Measurements from ENCODE around the gene C7orf57. TPM values are rescaled to one million over a fixed set of nuclear protein-coding genes. Genes with fewer than 3 reads are reported as not detected.

C7orf57 gene
- total RNA-seq, 1 experiment from 2014 or later: 0.90 TPM

GRCh38 chr7:48009257-48009656 lies 26.1 kb upstream of the C7orf57 start (continued):
- no peak for TF ChIP-seq ZMAT4 (CRISPR knock-in tag; IDR thresholded peaks at IDR 0.05)

GRCh38 chr7:48009954-48010353 lies 25.4 kb upstream of the C7orf57 start:
- TF ChIP-seq NFATC4 (CRISPR knock-in tag; IDR thresholded peaks at IDR 0.05): no peak
- TF ChIP-seq ETV6 (CRISPR knock-in tag; IDR thresholded peaks at IDR 0.05): no peak
- no peak for TF ChIP-seq E2F4 (CRISPR knock-in tag; IDR thresholded peaks at IDR 0.05; ENCODE audit: borderline replicate concordance, low read depth)
- no peak for TF ChIP-seq MAX (CRISPR knock-in tag; IDR thresholded peaks at IDR 0.05)
- TF ChIP-seq E2F5 (CRISPR knock-in tag; IDR thresholded peaks at IDR 0.05): no peak
- TF ChIP-seq NR3C1 (CRISPR knock-in tag; conservative IDR thresholded peaks at IDR 0.05; ENCODE audit: low read depth): no peak
- no peak for TF ChIP-seq ATF3 (CRISPR knock-in tag; conservative IDR thresholded peaks at IDR 0.05)
- TF ChIP-seq EMX1 (CRISPR knock-in tag; IDR thresholded peaks at IDR 0.05): no peak
- TF ChIP-seq NFYB (CRISPR knock-in tag; conservative IDR thresholded peaks at IDR 0.05; ENCODE audit: low read depth): no peak
- no peak for TF ChIP-seq FOXJ3 (CRISPR knock-in tag; IDR thresholded peaks at IDR 0.05; ENCODE audit: borderline replicate concordance)
- no peak for TF ChIP-seq PRRX2 (CRISPR knock-in tag; IDR thresholded peaks at IDR 0.05)
- no peak for TF ChIP-seq ESRRA (CRISPR knock-in tag; IDR thresholded peaks at IDR 0.05; ENCODE audit: borderline replicate concordance)
- no peak for TF ChIP-seq MYBL2 (CRISPR knock-in tag; IDR thresholded peaks at IDR 0.05)
- no peak for TF ChIP-seq E2F1 (CRISPR knock-in tag; IDR thresholded peaks at IDR 0.05)
- CTCF ChIA-PET: interaction anchor here (0.6 to 1.3 kb wide), 4 partner anchors 18 to 100 kb away, joined by 3 to 6 read pairs (median 4); partner anchors contain the start of gene UPP1
- POLR2A ChIA-PET: no interaction called here
- Mint-ChIP-seq H3K4me1 (peaks cover 9% of the 10 kb centered on the region), H3K36me3 (no peaks in the 10 kb centered on the region), H3K4me3 (no peak overlapping the region), H3K27me3 (ENCODE audit: low read depth) (peaks cover 4% of the 10 kb centered on the region; the same call in 1 of the 2 replicates), H3K9me3 (peaks cover 6% of the 10 kb centered on the region; the same call in 1 of the 2 replicates), H3K27ac (no peak overlapping the region)
- DNase-seq (ENCODE audit: low spot score): no peak
- no peak for ATAC-seq

- H3K4me1 Mint-ChIP-seq: peaks cover 7% of the 10 kb centered on the region
- H3K4me3 Mint-ChIP-seq: no peak overlapping the region
- TF ChIP-seq FOXP1 (CRISPR knock-in tag; IDR thresholded peaks at IDR 0.05; ENCODE audit: borderline replicate concordance) (no peak), ERG (CRISPR knock-in tag; IDR thresholded peaks at IDR 0.05) (no peak), SMAD4 (CRISPR knock-in tag; IDR thresholded peaks at IDR 0.05) (no peak)
- no peaks in the 10 kb centered on the region for H3K36me3 Mint-ChIP-seq
- ATAC-seq (no peak), DNase-seq (ENCODE audit: low spot score) (no peak)
- H3K9me3 Mint-ChIP-seq: peaks cover 6% of the 10 kb centered on the region; the same call in 1 of the 2 replicates
- H3K27me3 Mint-ChIP-seq (ENCODE audit: low read depth): peaks cover 4% of the 10 kb centered on the region; the same call in 1 of the 2 replicates
- no peak overlapping the region for H3K27ac Mint-ChIP-seq
- CTCF ChIA-PET: no interaction called here
- POLR2A ChIA-PET: no interaction called here
Measured at GRCh38 chr7:48011323-48011722, 24.0 kb upstream of the C7orf57 start.

Measured in WTC11 (cell line).